K562 (cell line): ENCODE data around the gene COL5A1. TPM values are rescaled to one million over a fixed set of nuclear protein-coding genes. Genes with fewer than 3 reads are reported as not detected.

ENCODE experiments used
- ATAC-seq: fragments of 200-7000 bp; cut with Tn5 transposase; 3 replicates; pipeline ENCODE4 v1.9.1; 2020; ENCODE audit warnings: moderate library complexity
- BruUV-seq: library from RNA; stranded (reverse); fragments of 400-500 nt; replicated peaks from 2 replicates; lab custom pipeline; 2021; lab: Mats Ljungman, UMichigan
- CTCF ChIA-PET: fragments of 300-600 bp; formaldehyde crosslinking; extraction: SDS; loops from one replicate; lab custom pipeline; 2021; ENCODE audit warnings: low intra/inter-chr PET ratio; lab: Yijun Ruan, JAX
- POLR2A ChIA-PET: fragments of 300-600, 350-650 bp; sonication (Branson Sonifier 250); formaldehyde crosslinking; extraction: SDS; loops from one replicate; lab custom pipeline; 2021; ENCODE audit warnings: antibody characterized with exemption, inconsistent platforms; lab: Yijun Ruan, JAX
- DNase-seq, 4 experiments: peaks; one replicate each; pipeline versions ENCODE4 v3.0.0 to v3.0.0-alpha.2; 2011 to 2018; ENCODE audit warnings: low spot score in 3 of 4, mixed read lengths in 3 of 4; ENCODE audit errors: extremely low read depth in 1 of 4
- FAIRE-seq: peaks from 2 replicates; lab custom pipeline; 2011; peaks lifted over from hg19 to GRCh38; lab: Jason Lieb, UNC
- H2AFZ ChIP-seq: 2 replicates; pipeline ENCODE4 v1.6.0; 2011; ENCODE audit warnings: low read depth, low read length, control low read depth, inconsistent platforms
- H3K27ac ChIP-seq: fragments of 200-600 bp; 3 replicates; pipeline ENCODE4 v1.8.0; 2011; ENCODE audit warnings: low read depth, mild to moderate bottlenecking, control low read depth, inconsistent platforms, low read length, moderate library complexity, mixed read lengths; ENCODE audit errors: extremely low read depth
- H3K27me3 ChIP-seq, 2 experiments: fragments of 300-600 bp in 1 of 2; 2 replicates in 1 of 2; 3 replicates in 1 of 2; pipeline versions ENCODE4 v1.6.0 to v1.8.0; 2011; ENCODE audit warnings: inconsistent platforms in 2 of 2, low read length in 2 of 2, mild to moderate bottlenecking in 1 of 2, mixed read lengths in 1 of 2, moderate library complexity in 1 of 2; ENCODE audit not compliant: control insufficient read depth in 2 of 2, insufficient read depth in 2 of 2
- H3K36me3 ChIP-seq: fragments of 300-600 bp; 3 replicates; pipeline ENCODE4 v1.8.0; 2011; ENCODE audit warnings: mild to moderate bottlenecking, low read length, inconsistent platforms; ENCODE audit not compliant: control insufficient read depth, insufficient read depth
- H3K4me1 ChIP-seq, 2 experiments: fragments of 200-600 bp in 1 of 2; replicated peaks in 1 of 2; 2 replicates in 1 of 2; 3 replicates in 1 of 2; pipeline versions ENCODE4 v1.5.1 to v1.8.0; 2011; ENCODE audit warnings: inconsistent platforms in 2 of 2, low read length in 2 of 2, mild to moderate bottlenecking in 1 of 2, mixed read lengths in 1 of 2, moderate library complexity in 1 of 2; ENCODE audit not compliant: control insufficient read depth in 2 of 2, insufficient read depth in 2 of 2
- H3K4me2 ChIP-seq: 2 replicates; pipeline ENCODE4 v1.6.1; 2011; ENCODE audit warnings: low read length, control low read depth, inconsistent platforms, mixed read lengths; ENCODE audit not compliant: insufficient read depth
- H3K4me3 ChIP-seq: fragments of 200-600 bp; sonication (generic), shearing (Covaris generic); 2 replicates; pipeline ENCODE4 v1.5.1; 2016; ENCODE audit warnings: control low read depth, inconsistent platforms
- H3K79me2 ChIP-seq: fragments of 200-600 bp; 3 replicates; pipeline ENCODE4 v1.8.0; 2011; ENCODE audit warnings: low read length, inconsistent platforms; ENCODE audit not compliant: control insufficient read depth, insufficient read depth
- H3K9ac ChIP-seq, 2 experiments: 2 replicates each; pipeline versions ENCODE4 v1.6.0 to v1.6.1; 2011; ENCODE audit warnings: low read depth in 2 of 2, low read length in 2 of 2, control low read depth in 1 of 2, inconsistent platforms in 1 of 2, mild to moderate bottlenecking in 1 of 2, mixed read lengths in 1 of 2; ENCODE audit not compliant: insufficient read depth in 1 of 2
- H3K9me1 ChIP-seq: one replicate; pipeline ENCODE4 v1.6.0; 2011; ENCODE audit warnings: inconsistent platforms, mild to moderate bottlenecking, low read length, moderate library complexity; ENCODE audit not compliant: control insufficient read depth, insufficient read depth
- H3K9me3 ChIP-seq: replicated peaks from 2 replicates; pipeline ENCODE4 v1.5.1; 2011; ENCODE audit warnings: low read depth, low read length, inconsistent platforms; ENCODE audit not compliant: control insufficient read depth, insufficient read depth
- H4K20me1 ChIP-seq: replicated peaks from 2 replicates; pipeline ENCODE4 v1.6.1; 2011; ENCODE audit warnings: low read length, inconsistent platforms, mixed read lengths; ENCODE audit not compliant: control insufficient read depth, insufficient read depth
- OTX1 ChIP-seq: fragments of 450-650 bp; formaldehyde crosslinking; IDR thresholded peaks from 2 replicates; pipeline ENCODE4 v1.4.0; 2022; ENCODE audit warnings: mild to moderate bottlenecking
- WGBS: fragments of 100-300 bp; shearing (Covaris generic); methylation state at CpG from one replicate; pipeline ENCODE4 v1.1.6; 2016; ENCODE audit warnings: low coverage, mixed read lengths; ENCODE audit not compliant: insufficient coverage; ENCODE audit errors: missing lambda C conversion rate; 5-methylcytosine and 5-hydroxymethylcytosine counted together
- in situ Hi-C: fragments of 300-500 bp; cut with MboI; formaldehyde crosslinking; loops from 4 replicates; pipeline ENCODE4 v1.15.0; 2018; ENCODE audit warnings: inconsistent platforms, mixed read lengths
- intact Hi-C: fragments of 100-400 bp; cut with micrococcal nuclease; formaldehyde crosslinking; loops from 2 replicates; pipeline ENCODE4 v1.14.2; 2022
- polyA plus RNA-seq, 8 experiments: library from polyadenylated mRNA; depleted of rRNA in 4 of 8; stranded (reverse) in 5 of 8; unstranded in 3 of 8; fragments of >200 nt; fragmentation: Nextera tagmentation in 2 of 8; fragmentation: Illumina TruSeq in 1 of 8; extraction: Ambion mirVana in 2 of 8; extraction: Trizol in 1 of 8; gene quantifications; 2 replicates each; pipeline versions ENCODE4 v1.2.1 to v1.2.3, GENCODE V29; 2011 to 2014; ENCODE audit warnings: inconsistent platforms in 1 of 8, missing spikeins in 1 of 8
- total RNA-seq, 7 experiments: library from RNA; depleted of rRNA in 6 of 7; stranded (reverse); fragments of >200 nt in 6 of 7; fragmentation: Illumina TruSeq in 2 of 7; extraction: Trizol in 2 of 7; gene quantifications; 2 replicates each; pipeline versions ENCODE4 v1.2.1 to v1.2.3, GENCODE V29; 2011 to 2021; ENCODE audit warnings: low replicate concordance in 1 of 7
- TF ChIP-seq, protein P1 (sequence below): fragments of 450-650 bp; IDR thresholded peaks from 2 replicates; pipeline ENCODE4 v1.6.1; 2018; ENCODE audit not compliant: partially characterized antibody

The COL5A1 gene
- total and polyA plus RNA-seq, 9 of the 15 experiments (the other 6 are each of a cell fraction or from before 2014, with no cell fraction given) = under 0.01 to 0.13 (median 0.04) TPM; not detected in 6

DNA sequence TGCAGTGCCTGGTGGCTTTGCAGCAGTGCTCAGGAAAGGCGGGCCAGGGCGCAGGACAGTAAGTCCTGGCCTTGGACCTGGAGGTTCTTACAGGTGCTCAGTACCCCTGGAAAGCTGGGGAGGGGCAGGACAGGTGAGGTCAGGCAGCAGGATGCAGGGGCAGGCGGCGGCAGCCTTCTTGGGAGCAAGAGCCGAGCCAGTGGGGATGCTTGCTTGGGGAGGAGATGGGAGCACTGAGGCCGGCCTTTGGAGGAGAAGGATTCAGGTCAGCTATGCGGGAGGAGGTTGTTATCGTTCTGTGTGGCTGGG lies 98.0 kb downstream of the COL5A1 start:
- Histone ChIP-seq H4K20me1 (no peaks in the 10 kb centered on the region), H3K4me3 (no peak overlapping the region), H2AFZ (no peak overlapping the region), H3K9me1 (no peaks in the 10 kb centered on the region), H3K9me3 (no peaks in the 10 kb centered on the region; the same call in 1 of the 2 replicates), H3K27me3 (peaks cover 0 to 22% of the 10 kb centered on the region in 2 experiments; a peak in 2 of 5 replicates)
- CTCF ChIA-PET = interaction anchor here (3.0 kb wide), 1 partner anchor 290 kb away, joined by 11 read pairs; no protein-coding TSS in a partner anchor
- POLR2A ChIA-PET = no interaction called here
- 0% methylated on average over 8 of the region's 8 CpGs for WGBS
- no peak for ATAC-seq
- no peak for DNase-seq
- FAIRE-seq = no peak
- BruUV-seq = no TSS peak
- in situ Hi-C loops = no loop called here
- no peak for TF ChIP-seq OTX1 (CRISPR knock-in tag)
- TF ChIP-seq, protein P1, sequence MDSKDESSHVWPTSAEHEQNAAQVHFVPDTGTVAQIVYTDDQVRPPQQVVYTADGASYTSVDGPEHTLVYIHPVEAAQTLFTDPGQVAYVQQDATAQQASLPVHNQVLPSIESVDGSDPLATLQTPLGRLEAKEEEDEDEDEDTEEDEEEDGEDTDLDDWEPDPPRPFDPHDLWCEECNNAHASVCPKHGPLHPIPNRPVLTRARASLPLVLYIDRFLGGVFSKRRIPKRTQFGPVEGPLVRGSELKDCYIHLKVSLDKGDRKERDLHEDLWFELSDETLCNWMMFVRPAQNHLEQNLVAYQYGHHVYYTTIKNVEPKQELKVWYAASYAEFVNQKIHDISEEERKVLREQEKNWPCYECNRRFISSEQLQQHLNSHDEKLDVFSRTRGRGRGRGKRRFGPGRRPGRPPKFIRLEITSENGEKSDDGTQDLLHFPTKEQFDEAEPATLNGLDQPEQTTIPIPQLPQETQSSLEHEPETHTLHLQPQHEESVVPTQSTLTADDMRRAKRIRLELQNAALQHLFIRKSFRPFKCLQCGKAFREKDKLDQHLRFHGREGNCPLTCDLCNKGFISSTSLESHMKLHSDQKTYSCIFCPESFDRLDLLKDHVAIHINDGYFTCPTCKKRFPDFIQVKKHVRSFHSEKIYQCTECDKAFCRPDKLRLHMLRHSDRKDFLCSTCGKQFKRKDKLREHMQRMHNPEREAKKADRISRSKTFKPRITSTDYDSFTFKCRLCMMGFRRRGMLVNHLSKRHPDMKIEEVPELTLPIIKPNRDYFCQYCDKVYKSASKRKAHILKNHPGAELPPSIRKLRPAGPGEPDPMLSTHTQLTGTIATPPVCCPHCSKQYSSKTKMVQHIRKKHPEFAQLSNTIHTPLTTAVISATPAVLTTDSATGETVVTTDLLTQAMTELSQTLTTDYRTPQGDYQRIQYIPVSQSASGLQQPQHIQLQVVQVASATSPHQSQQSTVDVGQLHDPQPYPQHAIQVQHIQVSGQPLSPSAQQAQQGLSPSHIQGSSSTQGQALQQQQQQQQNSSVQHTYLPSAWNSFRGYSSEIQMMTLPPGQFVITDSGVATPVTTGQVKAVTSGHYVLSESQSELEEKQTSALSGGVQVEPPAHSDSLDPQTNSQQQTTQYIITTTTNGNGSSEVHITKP = no peak
- TF ChIP-seq, all 486 proteins: peak for 0
- no peaks in the 10 kb centered on the region for H3K36me3 ChIP-seq
- intact Hi-C loops = loop anchor here (2.0 kb wide), 2 partner anchors 41 to 291 kb away; no protein-coding TSS in a partner anchor
- H3K27ac ChIP-seq = no peak overlapping the region
- no peaks in the 10 kb centered on the region for H3K4me1 ChIP-seq
- H3K79me2 ChIP-seq = no peaks in the 10 kb centered on the region
- H3K9ac ChIP-seq = no peak overlapping the region
- H3K4me2 ChIP-seq = no peak overlapping the region
